Measurements from ENCODE around the gene MAPK10. TPM values are rescaled to one million over a fixed set of nuclear protein-coding genes. Genes with fewer than 3 reads are reported as not detected.

Gene MAPK10
- total RNA-seq, 1 experiment from 2014 or later, result 5.3 TPM

DNA sequence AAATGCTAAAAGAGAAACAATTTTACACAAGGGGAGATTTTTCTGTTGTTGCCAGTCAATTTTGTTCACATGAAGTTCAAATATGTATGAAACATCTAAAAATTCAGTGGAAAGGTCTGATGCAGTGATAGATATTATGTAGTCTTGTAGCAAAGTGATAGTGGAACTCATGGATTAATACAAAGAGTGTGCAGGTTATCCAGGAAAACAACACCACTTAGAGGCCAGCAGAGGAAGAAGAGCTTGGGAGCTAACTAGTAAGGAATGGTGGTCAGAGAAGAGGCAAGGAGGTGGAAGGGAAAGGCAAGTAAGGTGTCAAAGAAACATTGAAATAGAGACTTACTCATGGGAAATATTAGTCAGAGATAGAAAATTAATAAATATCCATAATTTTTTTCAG lies 395.6 kb downstream of the MAPK10 start:
- Mint-ChIP-seq H3K9me3 (ENCODE audit: unreplicated experiment) (no peaks in the 10 kb centered on the region), H3K36me3 (ENCODE audit: insufficient read depth, unreplicated experiment) (no peaks in the 10 kb centered on the region), H3K4me3 (ENCODE audit: unreplicated experiment) (no peak overlapping the region), H3K27me3 (ENCODE audit: insufficient read depth, unreplicated experiment) (no peaks in the 10 kb centered on the region), H3K4me1 (ENCODE audit: insufficient read depth, unreplicated experiment) (peaks cover 5% of the 10 kb centered on the region), H3K27ac (ENCODE audit: low read depth, unreplicated experiment) (no peak overlapping the region)
- TF ChIP-seq, protein P1, sequence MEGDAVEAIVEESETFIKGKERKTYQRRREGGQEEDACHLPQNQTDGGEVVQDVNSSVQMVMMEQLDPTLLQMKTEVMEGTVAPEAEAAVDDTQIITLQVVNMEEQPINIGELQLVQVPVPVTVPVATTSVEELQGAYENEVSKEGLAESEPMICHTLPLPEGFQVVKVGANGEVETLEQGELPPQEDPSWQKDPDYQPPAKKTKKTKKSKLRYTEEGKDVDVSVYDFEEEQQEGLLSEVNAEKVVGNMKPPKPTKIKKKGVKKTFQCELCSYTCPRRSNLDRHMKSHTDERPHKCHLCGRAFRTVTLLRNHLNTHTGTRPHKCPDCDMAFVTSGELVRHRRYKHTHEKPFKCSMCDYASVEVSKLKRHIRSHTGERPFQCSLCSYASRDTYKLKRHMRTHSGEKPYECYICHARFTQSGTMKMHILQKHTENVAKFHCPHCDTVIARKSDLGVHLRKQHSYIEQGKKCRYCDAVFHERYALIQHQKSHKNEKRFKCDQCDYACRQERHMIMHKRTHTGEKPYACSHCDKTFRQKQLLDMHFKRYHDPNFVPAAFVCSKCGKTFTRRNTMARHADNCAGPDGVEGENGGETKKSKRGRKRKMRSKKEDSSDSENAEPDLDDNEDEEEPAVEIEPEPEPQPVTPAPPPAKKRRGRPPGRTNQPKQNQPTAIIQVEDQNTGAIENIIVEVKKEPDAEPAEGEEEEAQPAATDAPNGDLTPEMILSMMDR (IDR thresholded peaks at IDR 0.05; ENCODE audit: unreplicated experiment), result no peak
- ChIA-PET POLR2A (no interaction called here), CTCF (interaction anchor here (0.6 to 2.8 kb wide), 6 partner anchors 10 to 710 kb away, joined by 3 to 32 read pairs (median 3); no protein-coding TSS in a partner anchor)
- intact Hi-C loops (cut with micrococcal nuclease), result no loop called here
- BruUV-seq (replicated peaks), result no TSS peak
- peak; percentile 26 for DNase-seq (ENCODE audit: unreplicated experiment)

GRCh38 chr4:85963231-85963630 lies 396.6 kb downstream of the MAPK10 start:
- CTCF ChIA-PET, result interaction anchor here (0.6 to 1.6 kb wide), 2 partner anchors 166 to 228 kb away, joined by 3 to 7 read pairs; no protein-coding TSS in a partner anchor

GRCh38 chr4:85961887-85962286 lies 398.0 kb downstream of the MAPK10 start:
- Mint-ChIP-seq H3K27ac (ENCODE audit: low read depth, unreplicated experiment) (no peak overlapping the region), H3K9me3 (ENCODE audit: unreplicated experiment) (no peaks in the 10 kb centered on the region), H3K4me3 (ENCODE audit: unreplicated experiment) (no peak overlapping the region), H3K36me3 (ENCODE audit: insufficient read depth, unreplicated experiment) (no peaks in the 10 kb centered on the region), H3K4me1 (ENCODE audit: insufficient read depth, unreplicated experiment) (no peaks in the 10 kb centered on the region), H3K27me3 (ENCODE audit: insufficient read depth, unreplicated experiment) (no peaks in the 10 kb centered on the region)
- CTCF ChIA-PET, result interaction anchor here (0.5 to 1.4 kb wide), 3 partner anchors 8 to 759 kb away, joined by 3 to 8 read pairs (median 3); no protein-coding TSS in a partner anchor
- TF ChIP-seq, protein P1 (IDR thresholded peaks at IDR 0.05; ENCODE audit: unreplicated experiment), result no peak
- POLR2A ChIA-PET, result no interaction called here
- DNase-seq (ENCODE audit: unreplicated experiment), result no peak
- BruUV-seq (replicated peaks), result no TSS peak
- intact Hi-C loops (cut with micrococcal nuclease), result no loop called here

More at GRCh38 chr4:85963231-85963630, 396.6 kb downstream of the MAPK10 start:
- Mint-ChIP-seq H3K4me1 (ENCODE audit: insufficient read depth, unreplicated experiment) (no peaks in the 10 kb centered on the region), H3K4me3 (ENCODE audit: unreplicated experiment) (no peak overlapping the region), H3K9me3 (ENCODE audit: unreplicated experiment) (no peaks in the 10 kb centered on the region), H3K27me3 (ENCODE audit: insufficient read depth, unreplicated experiment) (no peaks in the 10 kb centered on the region), H3K27ac (ENCODE audit: low read depth, unreplicated experiment) (no peak overlapping the region), H3K36me3 (ENCODE audit: insufficient read depth, unreplicated experiment) (no peaks in the 10 kb centered on the region)
- DNase-seq (ENCODE audit: unreplicated experiment), result no peak
- intact Hi-C loops (cut with micrococcal nuclease), result no loop called here
- no TSS peak for BruUV-seq (replicated peaks)
- TF ChIP-seq, protein P1 (IDR thresholded peaks at IDR 0.05; ENCODE audit: unreplicated experiment), result no peak
- POLR2A ChIA-PET, result no interaction called here

DNA sequence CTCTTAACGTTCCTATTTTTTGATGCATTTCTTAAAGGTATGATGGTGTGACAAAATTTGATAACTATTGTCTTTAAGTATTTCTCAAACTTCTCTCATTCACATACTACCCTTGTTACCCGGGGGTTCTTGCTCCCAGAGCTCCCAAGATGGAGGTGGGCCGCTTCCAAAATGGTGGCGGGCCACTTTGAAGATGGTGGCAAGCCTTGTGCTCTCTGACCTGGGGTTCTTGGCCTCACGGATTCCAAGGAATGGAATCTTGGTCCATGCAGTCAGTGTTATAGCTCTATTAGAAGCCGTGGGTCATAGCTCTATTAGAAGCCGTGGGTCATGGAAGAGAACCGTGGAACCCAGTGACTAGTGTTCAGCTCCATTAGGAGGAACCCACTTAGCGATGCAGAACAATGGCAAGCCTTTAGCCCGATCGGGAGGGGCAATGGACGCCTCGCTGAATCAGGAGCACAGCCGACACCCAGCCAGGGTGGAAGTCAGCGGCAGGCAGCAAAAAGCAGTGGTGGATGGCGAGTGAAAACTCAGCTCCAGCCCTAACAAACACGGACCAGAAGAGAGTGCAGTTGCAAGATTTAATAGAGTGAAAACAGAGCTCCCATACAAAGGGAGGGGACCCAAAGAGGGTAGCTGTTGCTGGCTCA lies 403.4 kb downstream of the MAPK10 start:
- ChIA-PET CTCF (interaction anchor here (0.6 to 5.1 kb wide), 5 partner anchors 9 to 808 kb away, joined by 3 to 25 read pairs (median 4); no protein-coding TSS in a partner anchor), POLR2A (interaction anchor here (0.7 kb wide), 1 partner anchor 245 kb away, joined by 3 read pairs; no protein-coding TSS in a partner anchor)
- Mint-ChIP-seq H3K27me3 (ENCODE audit: insufficient read depth, unreplicated experiment) (no peaks in the 10 kb centered on the region), H3K4me3 (ENCODE audit: unreplicated experiment) (no peak overlapping the region), H3K27ac (ENCODE audit: low read depth, unreplicated experiment) (no peak overlapping the region), H3K4me1 (ENCODE audit: insufficient read depth, unreplicated experiment) (peaks cover 28% of the 10 kb centered on the region), H3K36me3 (ENCODE audit: insufficient read depth, unreplicated experiment) (peaks cover 6% of the 10 kb centered on the region), H3K9me3 (ENCODE audit: unreplicated experiment) (no peaks in the 10 kb centered on the region)
- no peak for DNase-seq (ENCODE audit: unreplicated experiment)
- TF ChIP-seq, protein P1 (IDR thresholded peaks at IDR 0.05; ENCODE audit: unreplicated experiment), result no peak
- BruUV-seq (replicated peaks), result no TSS peak
- intact Hi-C loops (cut with micrococcal nuclease), result no loop called here
